SK-N-SH treated with all-trans-retinoic acid at 6 μM for 48 hours (cell line): ENCODE measurements around the gene KIFAP3.

Source experiments
- CSDC2 ChIP-seq: fragments of 250-450 bp; sonication (Bioruptor Pico); IDR thresholded peaks from 2 replicates; pipeline ENCODE4 v1.5.0; 2020; ENCODE audit warnings: mild to moderate bottlenecking, moderate library complexity
- ESRRG ChIP-seq: fragments of 250-450 bp; sonication (Bioruptor Pico); IDR thresholded peaks from 2 replicates; pipeline ENCODE4 v1.6.1; 2021; ENCODE audit warnings: mild to moderate bottlenecking
- GLIS3 ChIP-seq: fragments of 250-450 bp; sonication (Bioruptor Pico); IDR thresholded peaks from 2 replicates; pipeline ENCODE4 v1.5.0; 2020; ENCODE audit warnings: mild to moderate bottlenecking, moderate library complexity
- OSR1 ChIP-seq: fragments of 250-450 bp; sonication (Bioruptor Pico); IDR thresholded peaks from 2 replicates; pipeline ENCODE4 v1.8.0; 2022; ENCODE audit warnings: moderate library complexity, mild to moderate bottlenecking, inconsistent platforms
- PATZ1 ChIP-seq: fragments of 250-450 bp; sonication (Bioruptor Pico); IDR thresholded peaks from 2 replicates; pipeline ENCODE4 v1.8.0; 2020; ENCODE audit warnings: mild to moderate bottlenecking, moderate library complexity, borderline replicate concordance
- PPARA ChIP-seq: fragments of 250-450 bp; sonication (Bioruptor Pico); IDR thresholded peaks from 2 replicates; pipeline ENCODE4 v1.5.0; 2020; ENCODE audit warnings: mild to moderate bottlenecking, borderline replicate concordance
- RARB ChIP-seq: fragments of 250-450 bp; sonication (Bioruptor Pico); IDR thresholded peaks from 2 replicates; pipeline ENCODE4 v1.8.0; 2021; ENCODE audit warnings: mild to moderate bottlenecking, moderate library complexity
- SNAI2 ChIP-seq: fragments of 250-450 bp; sonication (Bioruptor Pico); IDR thresholded peaks from 2 replicates; pipeline ENCODE4 v1.5.0; 2020; ENCODE audit warnings: mild to moderate bottlenecking, moderate library complexity
- TOX ChIP-seq: fragments of 250-450 bp; sonication (Bioruptor Pico); IDR thresholded peaks from 2 replicates; pipeline ENCODE4 v1.8.0; 2021; ENCODE audit warnings: mild to moderate bottlenecking, moderate library complexity, borderline replicate concordance
- ZFP3 ChIP-seq: fragments of 250-450 bp; sonication (Bioruptor Pico); IDR thresholded peaks from 2 replicates; pipeline ENCODE4 v1.5.0; 2020; ENCODE audit warnings: mild to moderate bottlenecking, moderate library complexity
- ZFP30 ChIP-seq: fragments of 450-650 bp; formaldehyde crosslinking; IDR thresholded peaks from 2 replicates; pipeline ENCODE4 v1.5.0; 2022; ENCODE audit warnings: mild to moderate bottlenecking, moderate library complexity

- TF ChIP-seq RARB (CRISPR knock-in tag) (no peak), ZFP3 (CRISPR knock-in tag) (no peak), CSDC2 (CRISPR knock-in tag) (no peak), GLIS3 (CRISPR knock-in tag) (no peak), PATZ1 (no peak), SNAI2 (CRISPR knock-in tag) (no peak), PPARA (CRISPR knock-in tag) (no peak), TOX (no peak), ZFP30 (CRISPR knock-in tag) (no peak), ESRRG (CRISPR knock-in tag) (no peak), OSR1 (CRISPR knock-in tag) (no peak)
Measured at GRCh38 chr1:169958987-169959386, 115.5 kb downstream of the KIFAP3 start.
